Vagina (tissue), 2 donors: ENCODE data around the gene PHF21B. TPM values are rescaled to one million over a fixed set of nuclear protein-coding genes. Genes with fewer than 3 reads are reported as not detected.

Experiments
- DNase-seq, 2 donors: peaks; one replicate each; pipeline ENCODE4 v3.0.0-alpha.2; 2017; ENCODE audit errors: extremely low spot score in 2 of 2
- H3K27ac ChIP-seq: fragments of 200-600 bp; sonication (generic); one replicate; pipeline ENCODE4 v1.5.1; 2019
- H3K27me3 ChIP-seq: fragments of 200-600 bp; sonication (generic); one replicate; pipeline ENCODE4 v1.5.1; 2019
- H3K36me3 ChIP-seq, 2 donors: fragments of 200-600 bp; sonication (generic); one replicate each; pipeline ENCODE4 v1.5.1; 2017 to 2019
- H3K4me1 ChIP-seq: fragments of 200-600 bp; sonication (generic); one replicate; pipeline ENCODE4 v1.5.1; 2019
- H3K4me3 ChIP-seq, 2 donors: fragments of 200-600 bp; sonication (generic); 1 replicate in 1 of 2; 2 replicates in 1 of 2; pipeline ENCODE4 v1.5.1; 2016 to 2019
- H3K9me3 ChIP-seq: fragments of 200-600 bp; sonication (generic); one replicate; pipeline ENCODE4 v1.5.1; 2019
- POLR2A ChIP-seq, 2 donors: fragments of 450-650 bp; IDR thresholded peaks; one replicate each; pipeline ENCODE4 v1.6.1; 2017; ENCODE audit warnings: antibody characterized with exemption in 2 of 2, mild to moderate bottlenecking in 2 of 2, moderate library complexity in 2 of 2
- POLR2AphosphoS5 ChIP-seq, 2 donors: sonication (generic); formaldehyde crosslinking; IDR thresholded peaks; one replicate each; pipeline ENCODE4 v1.9.0; 2017; ENCODE audit warnings: antibody characterized with exemption in 2 of 2, mild to moderate bottlenecking in 2 of 2, low read depth in 1 of 2; ENCODE audit not compliant: insufficient read depth in 1 of 2
- intact Hi-C: fragments of 100-400 bp; cut with DNase I; formaldehyde crosslinking; loops from one replicate; pipeline ENCODE4 v1.15.1; 2023
- total RNA-seq: library from RNA; depleted of rRNA; stranded (reverse); fragments of >200 nt; gene quantifications from one replicate; pipeline ENCODE4 v1.2.3, GENCODE V29; 2016
- TF ChIP-seq, protein P1 (sequence below), 3 experiments: fragments of 450-650 bp in 2 of 3; fragments of 200-600 bp in 1 of 3; sonication (generic) in 1 of 3; IDR thresholded peaks; one replicate each; pipeline ENCODE4 v1.5.1; 2017 to 2019; ENCODE audit warnings: antibody characterized with exemption in 3 of 3, mild to moderate bottlenecking in 2 of 3, moderate library complexity in 2 of 3

The PHF21B gene
- total RNA-seq, 1 donor from 2014 or later, result 2.2 TPM

DNA sequence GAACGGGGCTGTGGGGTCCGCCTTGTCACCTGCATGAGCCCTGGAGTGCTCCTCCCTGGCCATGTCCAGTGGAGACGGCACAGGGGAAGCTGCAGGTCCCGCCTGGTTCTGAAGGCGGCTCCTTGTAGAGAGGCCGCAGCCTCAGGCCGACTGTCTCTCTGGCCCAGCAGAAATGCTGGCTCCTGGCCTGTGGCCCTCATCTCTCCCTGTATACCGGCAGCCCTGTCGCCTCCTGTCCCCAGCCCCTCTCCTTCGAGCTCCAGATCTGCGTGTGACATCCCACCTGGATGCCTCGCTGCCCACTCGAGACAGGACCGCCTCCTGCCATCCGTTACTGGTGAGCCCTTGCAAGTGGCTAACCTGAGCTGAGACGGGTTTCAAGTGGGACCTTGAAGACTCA, 73.6 kb downstream of the PHF21B start:
- no peak for DNase-seq
- Histone ChIP-seq H3K4me3 (no peak overlapping the region), H3K36me3 (no peaks in the 10 kb centered on the region), H3K27ac (no peak overlapping the region), H3K4me1 (peaks cover 13% of the 10 kb centered on the region), H3K9me3 (no peaks in the 10 kb centered on the region), H3K27me3 (no peaks in the 10 kb centered on the region)
- no peak for TF ChIP-seq POLR2A (IDR thresholded peaks at IDR 0.05)
- TF ChIP-seq, protein P1, sequence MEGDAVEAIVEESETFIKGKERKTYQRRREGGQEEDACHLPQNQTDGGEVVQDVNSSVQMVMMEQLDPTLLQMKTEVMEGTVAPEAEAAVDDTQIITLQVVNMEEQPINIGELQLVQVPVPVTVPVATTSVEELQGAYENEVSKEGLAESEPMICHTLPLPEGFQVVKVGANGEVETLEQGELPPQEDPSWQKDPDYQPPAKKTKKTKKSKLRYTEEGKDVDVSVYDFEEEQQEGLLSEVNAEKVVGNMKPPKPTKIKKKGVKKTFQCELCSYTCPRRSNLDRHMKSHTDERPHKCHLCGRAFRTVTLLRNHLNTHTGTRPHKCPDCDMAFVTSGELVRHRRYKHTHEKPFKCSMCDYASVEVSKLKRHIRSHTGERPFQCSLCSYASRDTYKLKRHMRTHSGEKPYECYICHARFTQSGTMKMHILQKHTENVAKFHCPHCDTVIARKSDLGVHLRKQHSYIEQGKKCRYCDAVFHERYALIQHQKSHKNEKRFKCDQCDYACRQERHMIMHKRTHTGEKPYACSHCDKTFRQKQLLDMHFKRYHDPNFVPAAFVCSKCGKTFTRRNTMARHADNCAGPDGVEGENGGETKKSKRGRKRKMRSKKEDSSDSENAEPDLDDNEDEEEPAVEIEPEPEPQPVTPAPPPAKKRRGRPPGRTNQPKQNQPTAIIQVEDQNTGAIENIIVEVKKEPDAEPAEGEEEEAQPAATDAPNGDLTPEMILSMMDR (IDR thresholded peaks at IDR 0.05), result no peak
- TF ChIP-seq POLR2AphosphoS5 (IDR thresholded peaks at IDR 0.05; ENCODE audit: insufficient read depth in 1 of 2, low read depth in 1 of 2), result no peak
- intact Hi-C loops, result no loop called here

DNA sequence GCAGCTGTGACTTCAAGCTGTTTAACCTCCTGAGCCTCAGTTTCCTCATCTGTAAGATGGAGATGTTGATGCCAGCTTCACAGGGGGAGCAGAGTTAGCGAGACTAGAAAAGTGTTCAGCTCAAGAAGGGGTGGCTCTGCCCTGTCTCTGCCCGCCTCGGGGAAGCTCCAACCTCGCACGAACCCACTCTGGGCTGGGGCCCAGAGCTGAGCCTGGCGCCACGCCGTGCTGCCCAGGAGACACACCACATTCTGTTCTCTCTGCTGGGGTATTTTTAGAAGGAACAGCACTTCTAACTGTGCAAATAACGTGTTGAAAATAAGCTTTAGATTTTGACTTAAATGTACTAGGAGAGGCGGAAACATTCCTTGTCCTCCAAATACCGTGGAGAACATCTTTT, 74.1 kb downstream of the PHF21B start:
- H3K27ac ChIP-seq, result no peak overlapping the region
- no peak overlapping the region for H3K4me3 ChIP-seq
- intact Hi-C loops, result no loop called here

DNA sequence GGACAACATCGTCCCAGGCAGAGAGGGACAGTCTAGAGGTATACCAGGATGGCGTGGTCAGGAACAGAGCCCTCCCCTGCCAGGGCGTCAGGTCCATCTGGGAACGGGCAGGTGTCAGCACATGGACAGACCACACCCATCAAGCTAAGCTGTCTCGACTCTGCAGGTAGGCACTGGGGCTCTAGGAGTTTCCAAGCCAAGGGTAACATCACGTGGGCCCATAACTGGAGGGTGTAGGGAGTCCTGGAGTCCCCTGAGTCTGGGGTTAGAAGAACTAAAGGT, 75.4 kb downstream of the PHF21B start:
- H3K4me1 ChIP-seq, result peaks cover 26% of the 10 kb centered on the region
- intact Hi-C loops, result no loop called here
- no peaks in the 10 kb centered on the region for H3K27me3 ChIP-seq
- no peak overlapping the region for H3K27ac ChIP-seq
- H3K4me3 ChIP-seq, result no peak overlapping the region
- H3K9me3 ChIP-seq, result no peaks in the 10 kb centered on the region
- no peaks in the 10 kb centered on the region for H3K36me3 ChIP-seq
- DNase-seq, result no peak
- TF ChIP-seq POLR2A (IDR thresholded peaks at IDR 0.05), result no peak
- TF ChIP-seq, protein P1 (IDR thresholded peaks at IDR 0.05), result no peak
- TF ChIP-seq POLR2AphosphoS5 (IDR thresholded peaks at IDR 0.05; ENCODE audit: insufficient read depth in 1 of 2, low read depth in 1 of 2), result no peak

More for the DNA sequence above, 74.1 kb downstream of the PHF21B start:
- DNase-seq, result no peak
- H3K27me3 ChIP-seq, result no peaks in the 10 kb centered on the region
- no peaks in the 10 kb centered on the region for H3K9me3 ChIP-seq
- peak in 1 of 2 donors; percentile 22 for TF ChIP-seq POLR2AphosphoS5 (IDR thresholded peaks at IDR 0.05; ENCODE audit: insufficient read depth in 1 of 2, low read depth in 1 of 2)
- TF ChIP-seq, protein P1 (IDR thresholded peaks at IDR 0.05), result no peak
- H3K4me1 ChIP-seq, result peaks cover 15% of the 10 kb centered on the region
- no peaks in the 10 kb centered on the region for H3K36me3 ChIP-seq

DNA sequence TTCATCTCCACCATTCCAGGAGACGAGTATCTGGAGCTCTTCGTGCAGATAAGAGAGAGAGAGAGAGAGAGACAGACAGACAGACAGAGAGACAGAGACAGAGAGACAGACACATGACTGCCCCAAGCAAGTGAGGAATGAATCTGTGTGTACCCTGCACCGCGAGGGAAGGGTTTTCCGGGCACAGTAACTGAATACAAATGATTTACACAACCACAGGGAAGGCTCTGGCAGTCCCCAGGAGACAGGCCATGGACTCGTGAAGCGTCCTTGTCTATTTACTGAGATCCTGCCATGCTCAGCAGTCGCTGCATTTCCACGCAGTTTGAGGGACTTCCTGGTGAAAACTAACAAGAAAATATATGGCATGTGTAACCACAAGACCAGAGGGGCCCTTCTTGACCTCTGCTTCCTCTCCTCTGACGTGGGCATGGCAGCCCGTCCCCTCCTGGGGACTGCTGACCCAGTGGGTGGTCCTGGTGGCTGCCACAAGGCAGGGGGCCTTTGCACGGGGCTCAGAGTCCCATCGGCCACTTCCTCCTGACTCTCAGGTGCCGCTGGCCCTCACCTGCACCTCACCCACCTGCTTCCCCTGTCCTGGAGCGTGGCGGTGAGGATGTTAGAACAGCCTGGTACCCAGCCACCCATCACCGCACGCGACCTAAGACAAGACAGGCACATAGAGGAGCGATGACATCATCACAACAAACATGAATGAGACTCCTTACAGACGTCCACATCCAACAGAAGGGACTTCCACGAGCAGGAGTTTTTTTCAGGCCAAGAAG, 75.9 kb downstream of the PHF21B start:
- no peaks in the 10 kb centered on the region for H3K27me3 ChIP-seq
- H3K36me3 ChIP-seq, result no peaks in the 10 kb centered on the region
- H3K4me1 ChIP-seq, result peaks cover 26% of the 10 kb centered on the region
- H3K4me3 ChIP-seq, result no peak overlapping the region
- DNase-seq, result no peak
- H3K27ac ChIP-seq, result no peak overlapping the region
- no peak for TF ChIP-seq POLR2A (IDR thresholded peaks at IDR 0.05)
- TF ChIP-seq POLR2AphosphoS5 (IDR thresholded peaks at IDR 0.05; ENCODE audit: insufficient read depth in 1 of 2, low read depth in 1 of 2), result no peak
- TF ChIP-seq, protein P1 (IDR thresholded peaks at IDR 0.05), result no peak
- no peaks in the 10 kb centered on the region for H3K9me3 ChIP-seq
- intact Hi-C loops, result no loop called here

DNA sequence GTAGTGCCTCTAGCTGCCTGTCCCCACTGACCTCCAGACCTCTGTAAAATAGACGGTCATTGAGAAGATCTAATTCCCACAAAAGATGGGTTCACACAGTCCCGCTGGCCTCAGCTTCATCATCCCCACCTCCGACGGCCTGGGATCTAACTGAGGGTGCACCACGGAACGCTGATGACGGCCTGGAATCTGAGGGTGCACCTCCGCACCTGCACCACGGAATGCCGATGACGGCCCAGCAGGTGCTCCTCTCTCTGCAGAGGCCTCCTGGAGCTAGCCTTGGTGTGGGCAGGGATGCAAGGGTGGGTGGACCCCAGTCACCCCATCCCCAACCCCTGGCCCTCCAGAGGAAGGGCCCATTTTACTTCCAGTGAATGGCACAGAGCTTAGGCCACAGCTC, 77.3 kb downstream of the PHF21B start:
- no peak for DNase-seq
- Histone ChIP-seq H3K4me3 (no peak overlapping the region), H3K36me3 (no peaks in the 10 kb centered on the region), H3K4me1 (peaks cover 33% of the 10 kb centered on the region), H3K27me3 (no peaks in the 10 kb centered on the region), H3K9me3 (no peaks in the 10 kb centered on the region), H3K27ac (peak overlapping the region; percentile 61)
- TF ChIP-seq POLR2AphosphoS5 (IDR thresholded peaks at IDR 0.05; ENCODE audit: insufficient read depth in 1 of 2, low read depth in 1 of 2) (no peak), POLR2A (IDR thresholded peaks at IDR 0.05) (no peak)
- TF ChIP-seq, protein P1 (IDR thresholded peaks at IDR 0.05), result no peak
- intact Hi-C loops, result no loop called here
